ENCODE results near the gene FKBP14. TPM values are rescaled to one million over a fixed set of nuclear protein-coding genes. Genes with fewer than 3 reads are reported as not detected.
A peak's percentile ranks its signal among the peaks of the same experiment; 100 is the strongest.

Gene FKBP14
- polyA plus RNA-seq, 3 donors = 0.43 to 1.9 (median 1.1) TPM

DNA sequence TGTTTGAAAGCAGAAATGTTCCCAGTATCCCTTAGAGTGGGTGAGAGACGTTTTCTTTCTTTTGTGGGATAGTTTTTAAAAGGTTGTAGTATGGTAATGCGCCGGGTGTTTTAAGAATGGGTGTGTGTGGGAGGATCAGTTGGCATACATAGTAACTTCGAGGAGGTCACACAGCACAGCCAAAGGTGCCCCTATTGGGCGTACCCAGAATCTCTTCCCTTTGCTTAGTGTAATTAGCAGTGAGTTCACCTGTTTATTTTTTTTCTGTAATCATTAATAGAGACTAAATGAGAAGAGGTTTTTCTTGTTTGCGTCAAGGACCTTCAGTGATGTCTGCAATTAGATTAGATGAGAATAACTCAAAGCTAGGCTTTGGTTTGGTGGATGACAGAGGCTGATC is 3.2 kb upstream of the FKBP14 start:
- H3K4me3 ChIP-seq (replicated peaks in 1 of 3; ENCODE audit: low read depth in 2 of 3, low read length in 3 of 3) = peak overlapping the region in 1 of 3 experiments; percentile 84

DNA sequence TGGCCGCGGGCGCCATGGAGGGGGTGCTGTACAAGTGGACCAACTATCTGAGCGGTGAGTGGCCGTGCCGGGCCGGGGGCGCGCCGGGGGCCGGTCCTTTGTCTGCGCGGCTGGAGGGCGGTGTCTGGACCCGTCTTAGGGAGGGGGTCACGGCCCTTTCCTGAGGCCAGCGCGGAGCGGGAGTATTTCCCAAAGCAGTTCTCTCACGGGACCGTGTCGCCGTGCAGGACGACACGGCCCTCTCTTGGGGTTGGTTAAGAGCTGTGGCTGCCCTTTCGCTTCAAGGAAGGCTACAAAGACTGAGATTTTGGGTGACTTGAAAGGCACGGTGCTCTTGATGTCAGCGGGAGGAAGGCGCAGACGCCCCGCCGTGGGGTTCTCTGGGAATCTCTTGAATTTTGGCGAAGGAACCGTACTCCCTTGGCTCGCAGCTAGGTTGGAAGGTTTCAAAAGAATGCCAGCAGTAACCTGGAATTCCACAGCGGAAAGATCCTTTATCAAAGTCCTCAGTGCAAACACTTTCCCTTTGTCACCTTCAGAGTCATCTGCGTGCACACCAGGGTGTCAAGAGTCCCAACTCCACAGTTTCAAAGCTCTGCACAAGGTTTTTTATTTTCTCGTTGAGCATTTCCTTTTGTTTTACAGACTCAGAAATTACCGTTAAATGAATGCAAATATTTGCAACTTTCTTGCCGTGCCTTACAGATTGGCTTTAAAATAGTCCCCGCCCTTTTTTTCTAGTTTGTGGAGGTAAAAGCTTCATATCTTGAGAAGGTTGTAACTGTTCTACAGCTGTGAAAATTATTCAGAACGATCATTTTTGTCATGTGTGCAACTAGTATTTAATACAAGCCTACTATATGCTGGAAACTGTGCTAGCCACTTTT is 2.5 kb upstream of the FKBP14 start:
- peak overlapping the region; percentile 93 for H2AFZ ChIP-seq (ENCODE audit: insufficient read depth, low read depth, low read length, poor library complexity, severe bottlenecking)
- peak; percentile 18 to 34 (median 22) for DNase-seq
- Mint-ChIP-seq H3K36me3 (no peaks in the 10 kb centered on the region), H3K9me3 (peaks cover 0 to 3% (median 0%) of the 10 kb centered on the region in 7 donors), H3K27me3 (ENCODE audit: low read depth in 3 of 3) (peaks cover 0 to 4% (median 3%) of the 10 kb centered on the region in 3 donors), H3K4me3 (peak overlapping the region in 1 of 2 donors; percentile 94), H3K4me1 (peaks cover 29% of the 10 kb centered on the region), H3K27ac (peak overlapping the region in 6 of 7 donors; percentile 34 to 78 (median 61))
- peak overlapping the region; percentile 74 for H3K9ac ChIP-seq (ENCODE audit: insufficient read depth, low read length, poor library complexity, severe bottlenecking)
- peaks cover 23 to 32% of the 10 kb centered on the region in 2 donors for H3K4me1 ChIP-seq (ENCODE audit: control insufficient read depth in 1 of 2, insufficient read depth in 2 of 2, low read length in 2 of 2)
- TF ChIP-seq, protein P1, sequence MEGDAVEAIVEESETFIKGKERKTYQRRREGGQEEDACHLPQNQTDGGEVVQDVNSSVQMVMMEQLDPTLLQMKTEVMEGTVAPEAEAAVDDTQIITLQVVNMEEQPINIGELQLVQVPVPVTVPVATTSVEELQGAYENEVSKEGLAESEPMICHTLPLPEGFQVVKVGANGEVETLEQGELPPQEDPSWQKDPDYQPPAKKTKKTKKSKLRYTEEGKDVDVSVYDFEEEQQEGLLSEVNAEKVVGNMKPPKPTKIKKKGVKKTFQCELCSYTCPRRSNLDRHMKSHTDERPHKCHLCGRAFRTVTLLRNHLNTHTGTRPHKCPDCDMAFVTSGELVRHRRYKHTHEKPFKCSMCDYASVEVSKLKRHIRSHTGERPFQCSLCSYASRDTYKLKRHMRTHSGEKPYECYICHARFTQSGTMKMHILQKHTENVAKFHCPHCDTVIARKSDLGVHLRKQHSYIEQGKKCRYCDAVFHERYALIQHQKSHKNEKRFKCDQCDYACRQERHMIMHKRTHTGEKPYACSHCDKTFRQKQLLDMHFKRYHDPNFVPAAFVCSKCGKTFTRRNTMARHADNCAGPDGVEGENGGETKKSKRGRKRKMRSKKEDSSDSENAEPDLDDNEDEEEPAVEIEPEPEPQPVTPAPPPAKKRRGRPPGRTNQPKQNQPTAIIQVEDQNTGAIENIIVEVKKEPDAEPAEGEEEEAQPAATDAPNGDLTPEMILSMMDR (IDR thresholded peaks at IDR 0.05) = no peak
- H4K20me1 ChIP-seq (ENCODE audit: insufficient read depth, low read length) = no peaks in the 10 kb centered on the region
- H3K36me3 ChIP-seq (replicated peaks in 1 of 2; ENCODE audit: control insufficient read depth in 1 of 2, insufficient read depth in 2 of 2, low read length in 2 of 2) = no peaks in the 10 kb centered on the region
- WGBS (ENCODE audit: insufficient coverage) = under 1% methylated on average over 37 of the region's 42 CpGs
- peak overlapping the region; percentile 87 for H3K4me2 ChIP-seq (replicated peaks; ENCODE audit: extremely low read depth, low read length, poor library complexity, severe bottlenecking)
- no peaks in the 10 kb centered on the region for H3K27me3 ChIP-seq (ENCODE audit: control insufficient read depth in 2 of 2, insufficient read depth in 2 of 2, low read length in 2 of 2)
- intact Hi-C loops (cut with micrococcal nuclease) = loop anchor here (5.0 kb wide), 3 partner anchors 37 to 208 kb away; partner anchors contain the start of gene SCRN1 (in 1 of the 2)
- H3K9me3 ChIP-seq (replicated peaks in 1 of 2; ENCODE audit: control insufficient read depth in 1 of 2, insufficient read depth in 1 of 2, low read length in 2 of 2) = no peaks in the 10 kb centered on the region
- H3K79me2 ChIP-seq (ENCODE audit: insufficient read depth, low read length) = peaks cover 18% of the 10 kb centered on the region
- H3K27ac ChIP-seq (ENCODE audit: low read depth in 1 of 2, low read length in 2 of 2) = peak overlapping the region in 1 of 2 donors; percentile 85
- peak overlapping the region; percentile 81 to 88 (median 84) for H3K4me3 ChIP-seq (replicated peaks in 1 of 3; ENCODE audit: low read depth in 2 of 3, low read length in 3 of 3)

More for the DNA sequence above, 3.2 kb upstream of the FKBP14 start:
- H3K27ac ChIP-seq (ENCODE audit: low read depth in 1 of 2, low read length in 2 of 2) = no peak overlapping the region
- Mint-ChIP-seq H3K9me3 (peaks cover 0 to 3% (median 0%) of the 10 kb centered on the region in 7 donors), H3K27ac (peak overlapping the region in 1 of 7 donors; percentile 55), H3K4me1 (peaks cover 31% of the 10 kb centered on the region), H3K27me3 (ENCODE audit: low read depth in 3 of 3) (peaks cover 0 to 4% (median 3%) of the 10 kb centered on the region in 3 donors), H3K4me3 (peak overlapping the region in 1 of 2 donors; percentile 94), H3K36me3 (no peaks in the 10 kb centered on the region)
- DNase-seq = no peak
- H3K36me3 ChIP-seq (replicated peaks in 1 of 2; ENCODE audit: control insufficient read depth in 1 of 2, insufficient read depth in 2 of 2, low read length in 2 of 2) = no peaks in the 10 kb centered on the region
- peaks cover 26 to 36% of the 10 kb centered on the region in 2 donors for H3K4me1 ChIP-seq (ENCODE audit: control insufficient read depth in 1 of 2, insufficient read depth in 2 of 2, low read length in 2 of 2)
- peaks cover 16% of the 10 kb centered on the region for H3K79me2 ChIP-seq (ENCODE audit: insufficient read depth, low read length)
- H3K27me3 ChIP-seq (ENCODE audit: control insufficient read depth in 2 of 2, insufficient read depth in 2 of 2, low read length in 2 of 2) = no peaks in the 10 kb centered on the region
- intact Hi-C loops (cut with micrococcal nuclease) = loop anchor here (5.0 kb wide), 3 partner anchors 37 to 208 kb away; partner anchors contain the start of gene SCRN1 (in 1 of the 2)
- no peaks in the 10 kb centered on the region for H4K20me1 ChIP-seq (ENCODE audit: insufficient read depth, low read length)
- peak overlapping the region; percentile 93 for H2AFZ ChIP-seq (ENCODE audit: insufficient read depth, low read depth, low read length, poor library complexity, severe bottlenecking)
- H3K4me2 ChIP-seq (replicated peaks; ENCODE audit: extremely low read depth, low read length, poor library complexity, severe bottlenecking) = peak overlapping the region; percentile 87
- no peak overlapping the region for H3K9ac ChIP-seq (ENCODE audit: insufficient read depth, low read length, poor library complexity, severe bottlenecking)
- WGBS (ENCODE audit: insufficient coverage) = 58% methylated on average over 4 of the region's 6 CpGs
- no peaks in the 10 kb centered on the region for H3K9me3 ChIP-seq (replicated peaks in 1 of 2; ENCODE audit: control insufficient read depth in 1 of 2, insufficient read depth in 1 of 2, low read length in 2 of 2)
- TF ChIP-seq, protein P1 (IDR thresholded peaks at IDR 0.05) = no peak
